SH-SY5Y (cell line): ENCODE data around the gene PLEKHF1.

Experiments
- GATA2 ChIP-seq: IDR thresholded peaks from 2 replicates; pipeline ENCODE4 v1.6.1; 2011; ENCODE audit warnings: mild to moderate bottlenecking, low read depth, low read length
- GATA3 ChIP-seq: IDR thresholded peaks from 2 replicates; pipeline ENCODE4 v1.6.1; 2011; ENCODE audit warnings: low read depth, mild to moderate bottlenecking, low read length, moderate library complexity

DNA sequence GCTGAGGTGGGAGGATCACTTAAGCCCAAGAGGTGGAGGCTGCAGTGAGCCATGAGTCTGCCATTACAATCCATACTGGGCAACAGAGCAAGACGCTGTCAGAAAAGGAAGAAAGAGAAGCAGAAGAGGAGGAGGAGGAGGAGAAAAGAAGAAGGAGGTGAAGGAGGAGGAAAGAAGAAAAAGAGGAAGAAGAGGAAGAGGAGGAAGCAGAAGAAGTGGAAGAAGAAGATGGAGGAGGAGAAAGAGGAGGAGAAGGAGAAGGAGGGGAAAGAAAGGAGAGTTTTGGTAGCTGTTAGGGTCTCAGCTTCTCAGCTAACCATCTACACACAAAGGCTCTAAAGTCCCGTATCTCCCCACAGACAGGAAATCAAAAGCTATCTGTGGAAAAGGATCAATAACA is 23.7 kb upstream of the PLEKHF1 start:
- TF ChIP-seq GATA2 (no peak), GATA3 (no peak)
